Sigmoid colon (tissue), 7 donors: Measurements from ENCODE around the gene LPP. TPM values are rescaled to one million over a fixed set of nuclear protein-coding genes. Genes with fewer than 3 reads are reported as not detected.
A peak's percentile ranks its signal among the peaks of the same experiment; 100 is the strongest.

ENCODE experiments used
- DNase-seq: peaks from one replicate; pipeline ENCODE4 v3.0.0-alpha.2; 2019
- H3K27ac ChIP-seq, 4 donors: fragments of 200-600 bp; sonication (generic); one replicate each; pipeline ENCODE4 v1.5.1; 2016 to 2019; ENCODE audit warnings: mild to moderate bottlenecking in 1 of 4
- H3K27me3 ChIP-seq, 3 donors: fragments of 200-600 bp; sonication (generic); one replicate each; pipeline ENCODE4 v1.5.1; 2019; ENCODE audit warnings: mild to moderate bottlenecking in 1 of 3
- H3K36me3 ChIP-seq, 4 donors: fragments of 200-600 bp; sonication (generic); one replicate each; pipeline ENCODE4 v1.5.1; 2016 to 2019
- H3K4me1 ChIP-seq, 4 donors: fragments of 200-600 bp; sonication (generic); one replicate each; pipeline ENCODE4 v1.5.1; 2017 to 2019
- H3K4me3 ChIP-seq, 4 donors: fragments of 200-600 bp; sonication (generic); one replicate each; pipeline ENCODE4 v1.5.1; 2017 to 2019; ENCODE audit warnings: mild to moderate bottlenecking in 2 of 4, moderate library complexity in 1 of 4
- H3K9me3 ChIP-seq, 4 donors: fragments of 200-600 bp in 3 of 4; sonication (generic) in 3 of 4; one replicate each; pipeline versions ENCODE4 v1.5.1 to v1.6.1; 2013 to 2019
- EP300 ChIP-seq, 4 donors: sonication (generic); formaldehyde crosslinking; IDR thresholded peaks; one replicate each; pipeline ENCODE4 v1.6.1; 2017; ENCODE audit warnings: antibody characterized with exemption in 4 of 4
- POLR2A ChIP-seq, 2 donors: fragments of 450-650 bp; IDR thresholded peaks; one replicate each; pipeline ENCODE4 v1.6.1; 2016; ENCODE audit warnings: antibody characterized with exemption in 2 of 2, mild to moderate bottlenecking in 2 of 2, moderate library complexity in 2 of 2
- POLR2AphosphoS5 ChIP-seq, 4 donors: sonication (generic); formaldehyde crosslinking; IDR thresholded peaks; one replicate each; pipeline ENCODE4 v1.6.1; 2017; ENCODE audit warnings: antibody characterized with exemption in 4 of 4
- WGBS, 2 donors: extraction: QIAGEN DNeasy Blood & Tissue Kit; methylation state at CpG; one replicate each; pipeline ENCODE4 v1.1.7; 2013; 5-methylcytosine and 5-hydroxymethylcytosine counted together
- intact Hi-C: fragments of 100-400 bp; cut with DNase I; formaldehyde crosslinking; loops from one replicate; pipeline ENCODE4 v1.15.1; 2023
- polyA plus RNA-seq, 3 donors: library from polyadenylated mRNA; stranded (reverse); fragments of 200-250 nt; gene quantifications; one replicate each; pipeline ENCODE4 v1.2.3, GENCODE V29; 2013
- total RNA-seq, 4 donors: library from RNA; depleted of rRNA; stranded (reverse); fragments of >200 nt; gene quantifications; one replicate each; pipeline ENCODE4 v1.1.0, GENCODE V29; 2016
- TF ChIP-seq, protein P1 (sequence below), 4 experiments: fragments of 450-650 bp in 3 of 4; fragments of 200-600 bp in 1 of 4; IDR thresholded peaks; one replicate each; pipeline ENCODE4 v1.5.1; 2016 to 2019; ENCODE audit warnings: antibody characterized with exemption in 4 of 4, mild to moderate bottlenecking in 3 of 4, moderate library complexity in 2 of 4
- donor health status: healthy with polysubstance abuse.
- donor health status: Bipolar disorder and iron deficiency.
- donor health status: healthy.

Gene LPP
- total and polyA plus RNA-seq, 7 donors = 5.3 to 1,773 (median 824) TPM

DNA sequence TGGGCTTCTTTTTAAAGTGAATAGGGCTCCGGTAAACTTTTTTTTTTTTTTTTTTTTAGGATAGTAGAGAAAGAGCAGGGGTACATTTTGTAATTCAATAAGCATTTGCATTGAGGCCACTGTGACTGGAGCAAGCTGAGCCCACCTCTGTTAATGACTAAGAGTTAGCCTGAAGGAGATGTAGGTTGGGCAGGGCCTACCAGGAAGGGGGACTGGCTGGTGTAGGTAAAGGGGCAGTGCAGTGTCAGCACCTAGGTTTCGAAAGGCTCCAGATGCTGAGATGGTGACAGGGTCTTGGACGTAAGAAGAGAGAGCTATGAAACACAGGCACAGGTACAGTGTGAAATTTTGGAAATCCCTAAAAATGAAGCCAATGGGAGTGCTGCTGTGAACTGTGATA, 30.7 kb downstream of the LPP start:
- Histone ChIP-seq H3K4me1 (peaks cover 0 to 99% (median 86%) of the 10 kb centered on the region in 4 donors), H3K27ac (peak overlapping the region; percentile 76 to 99 (median 92)), H3K27me3 (no peaks in the 10 kb centered on the region), H3K4me3 (no peak overlapping the region), H3K9me3 (no peaks in the 10 kb centered on the region), H3K36me3 (no peaks in the 10 kb centered on the region)
- intact Hi-C loops = no loop called here
- no peak for DNase-seq
- WGBS, 2 donors = 86 to 92% methylated on average over 3 of the region's 3 CpGs
- TF ChIP-seq, protein P1, sequence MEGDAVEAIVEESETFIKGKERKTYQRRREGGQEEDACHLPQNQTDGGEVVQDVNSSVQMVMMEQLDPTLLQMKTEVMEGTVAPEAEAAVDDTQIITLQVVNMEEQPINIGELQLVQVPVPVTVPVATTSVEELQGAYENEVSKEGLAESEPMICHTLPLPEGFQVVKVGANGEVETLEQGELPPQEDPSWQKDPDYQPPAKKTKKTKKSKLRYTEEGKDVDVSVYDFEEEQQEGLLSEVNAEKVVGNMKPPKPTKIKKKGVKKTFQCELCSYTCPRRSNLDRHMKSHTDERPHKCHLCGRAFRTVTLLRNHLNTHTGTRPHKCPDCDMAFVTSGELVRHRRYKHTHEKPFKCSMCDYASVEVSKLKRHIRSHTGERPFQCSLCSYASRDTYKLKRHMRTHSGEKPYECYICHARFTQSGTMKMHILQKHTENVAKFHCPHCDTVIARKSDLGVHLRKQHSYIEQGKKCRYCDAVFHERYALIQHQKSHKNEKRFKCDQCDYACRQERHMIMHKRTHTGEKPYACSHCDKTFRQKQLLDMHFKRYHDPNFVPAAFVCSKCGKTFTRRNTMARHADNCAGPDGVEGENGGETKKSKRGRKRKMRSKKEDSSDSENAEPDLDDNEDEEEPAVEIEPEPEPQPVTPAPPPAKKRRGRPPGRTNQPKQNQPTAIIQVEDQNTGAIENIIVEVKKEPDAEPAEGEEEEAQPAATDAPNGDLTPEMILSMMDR (IDR thresholded peaks at IDR 0.05) = no peak
- TF ChIP-seq POLR2AphosphoS5 (IDR thresholded peaks at IDR 0.05) = no peak

DNA sequence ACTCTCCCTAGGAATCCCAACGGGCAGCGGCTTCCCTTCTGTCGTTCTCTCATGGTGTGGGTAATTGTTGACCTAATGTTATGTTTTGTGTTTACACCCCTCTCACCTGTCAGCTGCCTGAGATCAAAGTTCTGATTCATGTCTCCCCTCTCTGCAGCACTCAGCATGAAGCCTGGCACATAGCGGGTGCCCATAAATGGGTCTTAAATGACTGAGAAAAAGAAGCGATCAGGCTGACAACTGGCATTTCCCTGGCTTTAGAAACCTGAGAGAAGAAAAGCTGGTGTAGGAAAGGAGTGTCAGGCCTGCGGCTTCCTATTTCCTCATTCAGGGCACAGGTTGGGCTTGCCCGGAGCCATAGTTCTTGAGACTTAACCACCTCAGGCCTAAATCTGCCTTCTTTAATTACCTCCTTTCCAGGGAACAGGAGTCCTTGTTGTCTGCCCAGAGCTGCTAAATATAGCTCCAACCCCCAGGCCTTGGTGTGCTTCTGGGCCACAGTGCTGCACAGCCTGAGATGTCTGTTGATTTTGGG, 31.8 kb downstream of the LPP start:
- no peak overlapping the region for H3K4me3 ChIP-seq
- DNase-seq = no peak
- TF ChIP-seq POLR2A (IDR thresholded peaks at IDR 0.05) = no peak
- TF ChIP-seq EP300 (IDR thresholded peaks at IDR 0.05) = no peak
- TF ChIP-seq POLR2AphosphoS5 (IDR thresholded peaks at IDR 0.05) = peak in 3 of 4 donors; percentile 5 to 41 (median 41)
- TF ChIP-seq, protein P1 (IDR thresholded peaks at IDR 0.05) = no peak
- intact Hi-C loops = no loop called here
- WGBS, 2 donors = 15 to 39% methylated on average over 7 of the region's 7 CpGs
- H3K36me3 ChIP-seq = no peaks in the 10 kb centered on the region
- H3K4me1 ChIP-seq = peaks cover 0 to 95% (median 84%) of the 10 kb centered on the region in 4 donors
- H3K27ac ChIP-seq = peak overlapping the region; percentile 76 to 99 (median 92)
- H3K9me3 ChIP-seq = no peaks in the 10 kb centered on the region
- H3K27me3 ChIP-seq = no peaks in the 10 kb centered on the region

DNA sequence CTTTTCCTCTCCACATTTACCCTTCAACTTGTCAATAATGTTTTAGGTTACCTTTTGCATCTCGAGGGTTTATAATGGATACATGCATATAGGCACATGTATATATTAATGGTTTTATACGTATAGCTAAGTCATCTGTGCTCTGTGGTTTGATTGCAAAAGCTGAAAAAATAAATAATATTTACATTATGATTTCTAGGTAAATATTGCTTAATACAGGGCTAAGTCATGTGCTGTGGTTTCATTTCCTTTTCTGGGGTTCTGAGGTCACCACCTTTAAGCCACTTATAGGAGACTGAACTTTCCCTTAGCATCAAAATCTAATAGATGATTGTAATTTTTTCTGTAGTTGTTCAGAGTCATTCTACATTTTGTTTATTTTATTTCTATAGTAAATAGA, 33.1 kb downstream of the LPP start:
- Histone ChIP-seq H3K4me1 (peaks cover 0 to 92% (median 83%) of the 10 kb centered on the region in 4 donors), H3K4me3 (no peak overlapping the region), H3K9me3 (no peaks in the 10 kb centered on the region), H3K27ac (peak overlapping the region; percentile 76 to 99 (median 92)), H3K36me3 (no peaks in the 10 kb centered on the region), H3K27me3 (no peaks in the 10 kb centered on the region)
- TF ChIP-seq POLR2A (IDR thresholded peaks at IDR 0.05) = no peak
- TF ChIP-seq, protein P1 (IDR thresholded peaks at IDR 0.05) = no peak
- no peak for TF ChIP-seq EP300 (IDR thresholded peaks at IDR 0.05)
- no peak for TF ChIP-seq POLR2AphosphoS5 (IDR thresholded peaks at IDR 0.05)
- WGBS, 2 donors = 56 to 68% methylated on average over 2 of the region's 2 CpGs
- intact Hi-C loops = no loop called here
- DNase-seq = no peak

DNA sequence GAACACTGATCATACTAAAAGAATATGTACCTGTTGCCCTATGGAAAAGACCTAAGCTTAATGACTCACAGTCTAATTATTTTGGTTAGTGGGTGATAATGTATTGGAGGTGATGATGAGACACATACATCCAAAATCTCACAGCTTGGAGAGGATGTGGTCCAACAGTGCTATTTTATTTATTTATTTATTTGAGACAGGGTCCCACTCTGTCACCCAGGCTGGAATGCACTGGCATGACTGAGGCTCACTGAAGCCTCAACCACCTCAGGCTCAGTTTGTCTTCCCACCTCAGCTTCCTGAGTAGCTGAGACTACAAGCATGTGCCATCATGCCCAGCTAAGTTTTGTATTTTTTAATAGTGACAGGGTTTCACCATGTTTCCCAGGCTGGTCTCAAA, 35.0 kb downstream of the LPP start:
- Histone ChIP-seq H3K36me3 (peaks cover 0 to 8% (median 2%) of the 10 kb centered on the region in 4 donors), H3K4me1 (peaks cover 0 to 90% (median 78%) of the 10 kb centered on the region in 4 donors), H3K27ac (peak overlapping the region; percentile 81 to 99 (median 92)), H3K4me3 (no peak overlapping the region), H3K27me3 (no peaks in the 10 kb centered on the region), H3K9me3 (no peaks in the 10 kb centered on the region)
- TF ChIP-seq EP300 (IDR thresholded peaks at IDR 0.05) (no peak), POLR2A (IDR thresholded peaks at IDR 0.05) (no peak), POLR2AphosphoS5 (IDR thresholded peaks at IDR 0.05) (no peak)
- TF ChIP-seq, protein P1 (IDR thresholded peaks at IDR 0.05) = no peak
- no peak for DNase-seq
- intact Hi-C loops = no loop called here

DNA sequence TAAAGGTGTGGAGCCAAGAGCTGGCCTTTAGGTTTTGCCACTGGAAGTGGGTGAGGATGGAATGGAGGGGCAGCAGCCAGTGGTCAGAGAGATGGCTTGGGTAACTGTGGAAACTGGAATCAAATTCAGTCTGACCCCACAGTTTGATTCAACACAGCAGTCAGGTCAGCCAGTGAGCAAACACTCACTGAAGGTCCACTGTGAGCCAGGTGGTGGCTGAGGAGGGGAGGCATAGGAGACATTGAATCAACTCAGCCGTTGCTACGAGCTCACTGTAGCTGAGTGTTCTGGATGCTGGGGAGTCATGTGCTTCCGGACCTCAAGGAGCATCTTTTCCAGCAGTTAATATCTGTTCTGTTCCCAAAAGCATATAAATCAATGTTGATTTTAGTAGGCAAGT, 37.5 kb downstream of the LPP start:
- TF ChIP-seq EP300 (IDR thresholded peaks at IDR 0.05) (no peak), POLR2AphosphoS5 (IDR thresholded peaks at IDR 0.05) (no peak), POLR2A (IDR thresholded peaks at IDR 0.05) (no peak)
- TF ChIP-seq, protein P1 (IDR thresholded peaks at IDR 0.05) = no peak
- Histone ChIP-seq H3K36me3 (peaks cover 0 to 8% (median 2%) of the 10 kb centered on the region in 4 donors), H3K4me3 (no peak overlapping the region), H3K27ac (peak overlapping the region; percentile 14 to 99 (median 88)), H3K4me1 (peaks cover 0 to 87% (median 66%) of the 10 kb centered on the region in 4 donors), H3K27me3 (no peaks in the 10 kb centered on the region), H3K9me3 (no peaks in the 10 kb centered on the region)
- intact Hi-C loops = no loop called here
- no peak for DNase-seq
- WGBS, 2 donors = 92 to 93% methylated on average over 3 of the region's 3 CpGs
